Activated naive CD8-positive, alpha-beta T cell treated with anti-CD3 and anti-CD28 coated beads for 36 hours (primary cell): ENCODE data around the gene GPR87. TPM values are rescaled to one million over a fixed set of nuclear protein-coding genes. Genes with fewer than 3 reads are reported as not detected.

ENCODE experiments used
- DNase-seq: peaks from one replicate; pipeline ENCODE4 v3.0.0; 2021
- H3K27ac Mint-ChIP-seq: one replicate; pipeline ENCODE4 v1.8.0; 2022; ENCODE audit warnings: mild to moderate bottlenecking, moderate library complexity, mixed read lengths
- H3K27me3 Mint-ChIP-seq: one replicate; pipeline ENCODE4 v1.8.0; 2022; ENCODE audit warnings: mild to moderate bottlenecking, mixed read lengths
- H3K36me3 Mint-ChIP-seq: one replicate; pipeline ENCODE4 v1.8.0; 2021; ENCODE audit warnings: mild to moderate bottlenecking, mixed read lengths
- H3K4me1 Mint-ChIP-seq: one replicate; pipeline ENCODE4 v1.8.0; 2021; ENCODE audit warnings: mixed read lengths
- H3K4me3 Mint-ChIP-seq: one replicate; pipeline ENCODE4 v1.8.0; 2022; ENCODE audit warnings: mild to moderate bottlenecking, moderate library complexity, mixed read lengths
- H3K9me3 Mint-ChIP-seq: one replicate; pipeline ENCODE4 v1.8.0; 2022; ENCODE audit warnings: mixed read lengths
- total RNA-seq, 2 experiments: library from RNA; stranded (reverse); gene quantifications; one replicate each; pipeline ENCODE4 v1.2.3, GENCODE V29; 2021

GPR87 gene
- total RNA-seq, 2 experiments from 2014 or later: not detected

DNA sequence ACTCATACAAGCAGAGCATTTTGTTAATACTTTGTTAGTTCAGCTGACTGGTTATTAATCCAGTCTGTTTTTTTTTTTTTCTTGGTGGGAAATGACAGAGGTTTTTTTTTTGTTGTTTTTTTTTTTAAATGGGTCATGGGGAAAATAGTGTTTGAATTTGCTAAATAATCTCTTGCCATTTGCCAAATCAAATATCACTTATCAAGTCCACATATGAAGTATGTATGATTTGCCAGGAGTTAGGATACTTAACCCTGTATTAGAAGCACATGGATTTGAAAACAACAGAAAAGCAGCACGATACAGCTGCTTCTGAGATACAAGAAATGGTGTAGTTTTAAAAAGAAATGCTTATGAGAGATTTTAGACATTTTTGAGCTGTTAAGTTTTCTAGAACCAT is 59.9 kb downstream of the GPR87 start:
- Mint-ChIP-seq H3K9me3 (no peaks in the 10 kb centered on the region), H3K27me3 (peaks cover 4% of the 10 kb centered on the region), H3K27ac (no peak overlapping the region), H3K4me1 (no peaks in the 10 kb centered on the region), H3K4me3 (no peak overlapping the region), H3K36me3 (no peaks in the 10 kb centered on the region)
- DNase-seq: no peak

DNA sequence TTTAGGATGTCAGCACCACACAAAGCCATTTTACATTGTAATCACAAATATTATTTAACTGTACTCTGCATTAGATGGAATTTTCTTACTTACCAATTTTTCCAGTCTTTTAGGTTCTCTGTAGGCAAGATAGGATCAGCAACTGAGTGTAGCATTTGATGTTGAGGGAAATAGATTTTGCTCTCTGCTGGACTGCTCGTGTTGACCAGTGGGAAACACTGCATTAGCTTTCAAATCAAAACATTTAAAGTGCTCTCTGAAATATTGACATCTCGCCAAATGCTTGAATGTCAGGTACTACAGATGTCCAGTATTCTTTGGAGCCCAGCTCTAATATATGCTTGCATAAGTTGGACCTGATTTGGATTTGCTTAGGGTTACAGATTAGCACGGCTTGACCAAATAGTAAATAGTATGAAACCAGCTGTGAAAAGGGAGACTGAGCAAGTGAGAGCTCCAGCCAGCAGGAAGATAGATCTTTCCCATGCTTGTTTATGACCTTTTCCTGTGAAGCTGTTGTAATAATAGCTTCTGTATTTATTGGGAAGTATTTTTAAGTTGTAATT is 67.8 kb downstream of the GPR87 start:
- peaks cover 5% of the 10 kb centered on the region for H3K36me3 Mint-ChIP-seq
- no peak overlapping the region for H3K27ac Mint-ChIP-seq
- no peaks in the 10 kb centered on the region for H3K27me3 Mint-ChIP-seq
- no peaks in the 10 kb centered on the region for H3K9me3 Mint-ChIP-seq
- H3K4me1 Mint-ChIP-seq: peaks cover 2% of the 10 kb centered on the region
- no peak for DNase-seq
- no peak overlapping the region for H3K4me3 Mint-ChIP-seq

Other genes with a start within 250 kb of the GPR87 start
- 1 to 10 TPM; 1.6 to 2.1 TPM for gene MED12L, start 231.2 kb downstream of the GPR87 start, total RNA-seq
- 100 to 1,000 TPM; 131 to 134 TPM for gene GPR171, start 113.6 kb downstream of the GPR87 start, total RNA-seq
- gene P2RY14, start 38.3 kb downstream of the GPR87 start, total RNA-seq: 1 to 10 TPM; 1.5 to 2.5 TPM
- gene P2RY13, start 12.7 kb upstream of the GPR87 start, total RNA-seq: not detected
- not detected for gene P2RY12, start 67.9 kb upstream of the GPR87 start, total RNA-seq
- not detected for gene IGSF10, start 144.2 kb upstream of the GPR87 start, total RNA-seq